ENCODE data around the gene SLC22A23. TPM values are rescaled to one million over a fixed set of nuclear protein-coding genes. Genes with fewer than 3 reads are reported as not detected.

The SLC22A23 gene
- total RNA-seq, 1 experiment from 2014 or later, result 38.2 TPM

GRCh38 chr6:3285732-3286131 is 171.1 kb downstream of the SLC22A23 start:
- peak; percentile 4 for DNase-seq (ENCODE audit: low spot score)
- Mint-ChIP-seq H3K4me3 (no peak overlapping the region), H3K27me3 (ENCODE audit: low read depth) (no peaks in the 10 kb centered on the region), H3K36me3 (peaks cover 60% of the 10 kb centered on the region), H3K27ac (peak overlapping the region; percentile 43), H3K4me1 (peaks cover 22% of the 10 kb centered on the region), H3K9me3 (no peaks in the 10 kb centered on the region)
- ChIA-PET CTCF (interaction anchor here (0.7 to 1.2 kb wide), 2 partner anchors 10 to 171 kb away, joined by 3 to 4 read pairs; partner anchors contain the start of gene SLC22A23), POLR2A (no interaction called here)
- ATAC-seq, result no peak
- TF ChIP-seq AFF4 (CRISPR knock-in tag; IDR thresholded peaks at IDR 0.05; ENCODE audit: borderline replicate concordance) (no peak), ZMAT4 (CRISPR knock-in tag; IDR thresholded peaks at IDR 0.05) (no peak), RORB (CRISPR knock-in tag; IDR thresholded peaks at IDR 0.05) (no peak), SMAD4 (CRISPR knock-in tag; IDR thresholded peaks at IDR 0.05) (no peak), NR3C1 (CRISPR knock-in tag; conservative IDR thresholded peaks at IDR 0.05; ENCODE audit: low read depth) (no peak), KAT7 (CRISPR knock-in tag; IDR thresholded peaks at IDR 0.05; ENCODE audit: borderline replicate concordance) (no peak), PRDM15 (CRISPR knock-in tag; IDR thresholded peaks at IDR 0.05) (no peak), ZNF138 (CRISPR knock-in tag; conservative IDR thresholded peaks at IDR 0.05) (no peak), E2F5 (CRISPR knock-in tag; IDR thresholded peaks at IDR 0.05) (no peak), JUN (CRISPR knock-in tag; IDR thresholded peaks at IDR 0.05) (no peak), ELF4 (CRISPR knock-in tag; IDR thresholded peaks at IDR 0.05; ENCODE audit: low read depth) (no peak), FOXJ3 (CRISPR knock-in tag; IDR thresholded peaks at IDR 0.05; ENCODE audit: borderline replicate concordance) (no peak), ZNF121 (CRISPR knock-in tag; IDR thresholded peaks at IDR 0.05) (no peak)

- POLR2A ChIA-PET, result no interaction called here
Measured at GRCh38 chr6:3285049-3285639, 171.7 kb downstream of the SLC22A23 start.

More at GRCh38 chr6:3285049-3285639, 171.7 kb downstream of the SLC22A23 start:
- Mint-ChIP-seq H3K36me3 (peaks cover 54% of the 10 kb centered on the region), H3K27me3 (ENCODE audit: low read depth) (no peaks in the 10 kb centered on the region), H3K4me3 (no peak overlapping the region), H3K9me3 (no peaks in the 10 kb centered on the region), H3K27ac (peak overlapping the region; percentile 15), H3K4me1 (peaks cover 22% of the 10 kb centered on the region)
- CTCF ChIA-PET, result interaction anchor here (0.5 to 1.2 kb wide), 3 partner anchors 11 to 172 kb away, joined by 3 to 4 read pairs (median 3); partner anchors contain the start of gene SLC22A23
- no peak for ATAC-seq
- peak; percentile 8 for DNase-seq (ENCODE audit: low spot score)
- TF ChIP-seq SMAD4 (CRISPR knock-in tag; IDR thresholded peaks at IDR 0.05) (no peak), MLX (CRISPR knock-in tag; IDR thresholded peaks at IDR 0.05) (no peak), NFE2L1 (CRISPR knock-in tag; IDR thresholded peaks at IDR 0.05) (no peak), ZBTB21 (CRISPR knock-in tag; IDR thresholded peaks at IDR 0.05; ENCODE audit: borderline replicate concordance) (no peak), NR1H2 (CRISPR knock-in tag; IDR thresholded peaks at IDR 0.05) (no peak), ZNF423 (CRISPR knock-in tag; IDR thresholded peaks at IDR 0.05) (no peak), ATF1 (CRISPR knock-in tag; IDR thresholded peaks at IDR 0.05) (no peak), FOXP4 (CRISPR knock-in tag; IDR thresholded peaks at IDR 0.05) (no peak), JAZF1 (CRISPR knock-in tag; IDR thresholded peaks at IDR 0.05) (no peak), RELA (CRISPR knock-in tag; IDR thresholded peaks at IDR 0.05; ENCODE audit: borderline replicate concordance) (no peak), FOXJ3 (CRISPR knock-in tag; IDR thresholded peaks at IDR 0.05; ENCODE audit: borderline replicate concordance) (no peak)
